ENCODE measurements around the gene DFFB.

Gene DFFB

DNA sequence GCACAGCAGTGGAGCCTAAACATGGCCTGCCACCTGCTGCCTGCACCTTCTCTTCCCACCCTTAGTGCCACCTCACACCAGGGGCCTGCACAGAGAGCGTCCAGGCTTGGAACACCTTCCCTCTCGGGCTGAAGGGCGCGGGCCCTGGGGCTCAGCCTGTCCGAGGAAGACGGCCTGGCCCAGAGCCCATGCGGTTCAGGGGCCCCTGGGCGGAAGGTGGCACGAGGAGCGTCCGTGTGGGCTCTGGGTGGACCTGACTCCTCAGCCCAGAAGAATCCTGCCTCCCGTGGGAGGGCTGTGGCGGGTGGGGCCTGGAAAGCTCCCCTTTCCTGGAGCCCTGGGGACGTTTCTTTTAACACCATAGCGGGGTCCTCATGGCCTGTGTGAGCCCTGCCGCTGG is 19.4 kb downstream of the DFFB start:
- DNase-seq = no peak

DNA sequence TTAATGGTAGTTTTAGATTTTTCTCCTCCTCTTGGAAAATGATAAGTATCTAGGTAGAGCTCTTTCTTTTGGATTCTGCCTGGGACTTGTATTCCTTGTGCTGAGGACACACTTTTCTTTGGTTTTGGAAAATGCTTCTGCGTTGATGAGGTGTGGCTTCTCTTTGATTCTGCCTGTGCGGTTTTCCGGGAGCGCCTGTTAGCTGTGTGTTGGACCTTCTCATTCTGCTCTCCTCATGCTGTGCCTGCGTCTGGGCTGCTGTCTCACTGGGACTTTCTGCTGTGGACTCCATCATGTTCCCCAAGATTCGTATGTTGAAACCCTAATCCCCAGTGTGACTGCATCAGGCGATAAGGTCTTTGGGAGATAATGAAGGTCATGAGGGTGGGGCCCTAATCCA is 21.8 kb downstream of the DFFB start:
- DNase-seq = no peak

DNA sequence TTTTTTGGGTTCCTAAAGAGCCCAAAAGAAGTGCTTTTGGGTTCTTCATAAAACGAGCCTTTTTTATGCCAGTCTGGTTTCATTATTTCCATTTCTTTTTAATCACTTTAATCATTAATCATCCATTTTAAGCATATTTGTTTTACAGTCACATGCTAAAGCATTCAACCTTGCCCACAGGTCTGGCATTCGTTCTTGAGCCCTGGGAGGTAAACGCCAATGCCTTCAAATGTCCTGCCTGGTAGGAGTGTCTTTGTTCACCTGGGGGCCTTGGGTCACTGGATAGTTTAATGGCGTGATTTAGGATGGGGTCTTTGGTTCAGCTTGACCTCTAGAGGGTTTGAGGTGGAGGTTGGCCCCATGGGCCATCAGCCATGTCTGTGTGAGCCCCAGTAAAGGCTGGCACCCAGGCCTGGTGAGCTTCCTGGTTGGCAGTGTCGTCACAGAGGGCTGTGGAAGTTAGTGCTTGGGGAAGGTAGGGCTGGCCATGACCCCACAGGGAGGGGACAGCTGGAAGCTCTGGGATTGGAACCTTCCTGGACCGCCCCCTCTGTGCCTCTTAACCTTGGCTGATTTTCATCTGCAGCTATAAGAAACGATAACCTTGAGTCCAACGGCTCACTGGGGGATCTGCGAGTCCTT is 22.6 kb downstream of the DFFB start:
- no peak for DNase-seq

DNA sequence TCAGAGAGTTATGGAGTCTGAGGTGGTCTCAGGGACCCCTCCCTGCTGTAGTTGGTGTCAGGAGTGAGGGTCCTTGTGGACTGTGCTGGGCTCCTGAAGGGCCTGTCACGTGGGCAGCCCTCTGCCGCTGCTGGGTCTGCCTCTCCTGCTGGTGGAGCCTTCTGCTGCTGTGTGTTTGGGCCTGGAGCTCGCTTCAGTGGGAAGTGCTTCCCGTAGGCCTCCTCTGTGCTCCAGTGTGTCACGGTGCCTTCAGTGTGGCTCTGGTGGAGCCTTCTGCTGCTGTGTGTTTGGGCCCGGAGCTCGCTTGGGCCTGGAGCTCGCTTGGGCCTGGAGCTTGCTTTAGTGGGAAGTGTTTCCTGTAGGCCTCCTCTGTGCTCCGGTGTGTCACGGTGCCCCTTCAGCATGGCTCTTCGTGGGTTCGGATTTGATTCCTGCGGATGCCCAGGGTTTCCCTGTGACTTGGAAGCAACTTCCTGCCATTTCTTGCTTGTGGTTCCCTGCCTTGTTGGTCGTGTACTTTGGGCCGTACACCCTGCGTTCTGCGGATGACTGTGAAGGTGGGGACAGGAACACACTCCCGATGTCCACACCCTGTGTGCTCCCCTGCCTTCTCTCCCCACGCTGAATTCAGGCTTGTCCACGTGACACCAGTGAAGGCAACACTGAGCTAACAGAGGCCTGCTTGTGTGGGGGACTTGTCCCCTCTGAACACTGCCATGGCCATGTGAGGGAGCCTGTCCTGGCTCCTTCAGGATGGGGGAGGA is 23.3 kb downstream of the DFFB start:
- no peak for DNase-seq

DNA sequence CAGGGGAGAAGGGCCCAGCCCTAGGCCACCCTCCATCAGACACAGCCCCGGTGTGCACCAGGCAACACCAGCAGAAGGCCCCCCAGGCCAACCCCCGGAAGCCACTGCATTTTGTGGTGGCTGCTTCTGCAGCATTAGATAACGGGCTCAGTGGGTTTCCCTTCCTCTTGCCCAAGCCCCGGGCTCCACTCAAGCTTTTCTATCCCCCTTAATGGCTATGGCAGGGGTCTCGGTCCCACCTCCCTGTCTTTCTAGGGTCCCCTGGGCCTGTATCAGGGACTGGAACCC is 23.9 kb downstream of the DFFB start:
- DNase-seq = no peak

DNA sequence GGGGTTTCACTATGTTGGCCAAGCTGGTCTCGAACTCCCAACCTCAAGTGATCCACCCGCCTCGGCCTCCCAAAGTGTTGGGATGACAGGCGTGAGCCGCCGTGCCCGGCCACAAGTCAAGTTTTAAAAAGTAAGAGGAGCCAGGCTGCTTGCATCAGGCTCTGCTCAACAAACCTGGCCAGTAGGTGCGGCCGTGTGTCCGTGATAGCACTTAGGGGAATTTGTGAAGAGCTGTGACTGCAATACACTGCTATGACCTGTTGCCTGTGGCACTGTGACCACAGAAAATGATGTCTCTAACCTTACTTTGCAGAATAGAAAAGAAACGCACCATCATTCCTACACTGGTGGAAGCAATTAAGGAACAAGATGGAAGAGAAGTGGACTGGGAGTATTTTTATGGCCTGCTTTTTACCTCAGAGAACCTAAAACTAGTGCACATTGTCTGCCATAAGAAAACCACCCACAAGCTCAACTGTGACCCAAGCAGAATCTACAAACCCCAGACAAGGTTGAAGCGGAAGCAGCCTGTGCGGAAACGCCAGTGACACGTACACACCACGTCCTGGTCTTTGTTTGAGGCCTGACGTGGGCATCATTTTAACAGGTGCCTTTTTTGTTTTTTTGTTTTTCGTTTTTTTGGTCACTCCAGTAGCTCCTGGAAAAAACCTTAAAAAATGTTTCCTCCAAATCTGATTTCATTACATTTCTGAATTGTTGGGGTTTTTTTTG is 26.1 kb downstream of the DFFB start:
- DNase-seq = no peak

DNA sequence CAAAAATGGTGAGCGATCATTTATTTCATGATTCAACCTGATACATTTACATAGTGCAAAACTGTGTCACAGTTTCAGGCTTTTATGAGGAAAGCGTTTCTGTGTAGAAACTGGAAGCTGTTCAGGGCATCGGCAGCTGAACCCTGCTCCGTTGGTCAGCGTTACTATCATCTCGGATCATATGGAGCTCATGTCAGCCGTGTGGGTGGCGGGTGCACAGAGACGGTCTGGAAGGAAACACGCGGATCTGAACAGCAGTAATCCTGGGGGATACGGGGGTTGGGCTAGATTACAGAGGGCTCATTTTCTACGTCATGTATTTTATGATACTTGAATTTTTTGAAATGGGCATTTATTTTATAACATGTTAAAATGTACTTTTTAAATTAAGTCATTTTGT is 27.7 kb downstream of the DFFB start:
- no peak for DNase-seq

DNA sequence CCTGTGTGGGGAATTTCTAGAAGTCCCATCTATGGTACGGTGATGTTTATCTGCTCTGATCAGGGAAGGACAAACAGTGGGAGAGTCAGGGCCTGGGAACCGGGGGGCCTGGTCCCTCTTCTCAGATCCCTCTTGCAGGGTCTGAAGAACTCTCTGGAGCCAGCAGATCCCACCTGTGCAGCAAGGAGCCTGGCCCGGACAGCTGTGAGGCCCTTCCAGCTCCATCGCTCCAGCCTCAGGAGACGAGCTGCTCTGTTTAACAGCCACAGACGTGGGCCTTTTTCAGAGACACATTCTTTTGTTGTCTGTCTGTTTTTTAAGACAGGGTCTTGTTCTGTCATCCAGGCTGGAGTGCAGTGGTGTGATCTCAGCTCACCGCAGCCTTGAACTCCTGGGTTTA is 28.3 kb downstream of the DFFB start:
- DNase-seq = no peak

DNA sequence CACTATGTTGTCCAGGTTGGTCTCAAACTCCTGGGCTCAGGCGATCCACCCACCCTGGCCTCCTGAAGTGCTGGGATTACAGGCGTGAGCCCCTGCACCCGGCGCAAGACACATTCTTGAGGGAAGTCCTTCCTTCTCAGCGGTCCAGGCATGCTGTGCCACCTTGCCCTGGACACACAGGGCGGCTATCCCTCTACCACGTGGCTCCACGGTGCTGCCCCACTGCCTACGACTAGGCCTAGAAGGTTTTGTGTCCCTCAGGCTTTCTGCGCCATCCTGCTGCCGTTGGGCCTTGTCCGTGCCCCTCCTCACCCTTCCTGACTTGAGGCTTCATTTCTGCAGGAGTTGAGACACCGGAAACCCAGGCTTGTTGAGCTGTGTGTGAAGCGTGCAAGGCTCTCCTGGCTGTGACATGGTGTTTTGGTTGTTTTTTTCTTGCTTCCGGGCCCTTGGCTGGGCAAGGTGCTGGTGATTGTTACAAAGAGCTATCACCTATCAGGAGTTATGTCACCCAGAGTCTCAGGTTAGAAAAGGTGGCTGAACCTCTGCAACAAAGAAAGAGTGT is 28.9 kb downstream of the DFFB start:
- DNase-seq = no peak

DNA sequence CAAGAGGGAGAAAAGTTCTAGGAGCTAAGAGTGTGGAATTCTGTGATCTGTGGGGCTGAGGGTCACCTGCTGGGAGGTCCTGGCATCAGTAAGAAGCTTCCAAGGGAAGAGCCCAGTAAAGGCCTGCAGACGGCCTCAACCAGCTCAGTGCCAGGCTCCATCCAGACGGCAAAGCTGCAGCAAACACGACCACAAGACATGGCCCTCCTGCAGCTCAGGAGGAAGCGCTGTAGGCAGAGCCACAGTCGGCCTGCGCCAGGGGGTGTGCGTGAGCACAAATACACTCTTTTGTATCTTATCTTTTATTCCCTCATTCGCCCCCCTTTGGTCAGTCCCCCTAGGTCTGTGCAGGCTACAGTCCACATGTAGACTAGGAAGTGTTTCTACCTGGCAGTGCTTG is 29.4 kb downstream of the DFFB start:
- no peak for DNase-seq

DNA sequence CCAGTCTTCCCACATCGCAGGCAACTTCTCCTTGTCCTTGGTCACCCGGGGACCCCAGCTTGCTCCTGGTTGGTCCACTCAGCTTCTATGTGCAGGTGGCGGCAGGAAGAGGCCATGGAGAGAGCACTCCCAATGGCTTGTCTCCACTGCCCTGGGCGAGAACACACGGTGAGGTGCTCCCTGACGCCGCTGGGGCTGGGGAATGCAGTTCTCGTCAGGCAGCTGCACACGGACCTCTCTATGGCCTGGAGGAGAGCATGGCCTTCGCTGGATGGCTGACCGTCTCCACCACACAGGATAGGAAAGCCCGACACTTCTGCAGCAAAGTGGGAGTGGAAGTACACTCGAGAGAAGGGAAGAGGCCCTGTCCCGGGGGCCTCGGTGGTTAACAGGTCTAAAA is 31.0 kb downstream of the DFFB start:
- no peak for DNase-seq

DNA sequence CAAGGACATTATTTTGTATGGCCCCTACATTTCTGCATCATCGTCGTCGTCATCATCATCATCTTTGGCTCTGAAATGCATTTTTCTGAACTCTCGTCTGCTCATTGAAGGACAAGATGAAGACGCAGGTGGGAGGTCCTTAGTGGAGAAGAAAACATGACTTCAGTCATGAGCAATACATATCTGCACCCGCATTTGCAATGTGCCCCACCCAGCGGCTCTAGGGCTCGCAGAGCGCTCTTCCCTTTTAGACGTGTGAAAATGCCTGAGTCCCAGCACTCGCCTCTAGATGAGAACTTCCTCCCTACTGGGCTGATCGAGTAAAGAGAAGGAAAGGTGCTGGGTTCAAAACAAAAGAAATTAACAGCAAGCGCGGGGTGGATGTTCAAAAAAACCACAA is 32.7 kb downstream of the DFFB start:
- no peak for DNase-seq

DNA sequence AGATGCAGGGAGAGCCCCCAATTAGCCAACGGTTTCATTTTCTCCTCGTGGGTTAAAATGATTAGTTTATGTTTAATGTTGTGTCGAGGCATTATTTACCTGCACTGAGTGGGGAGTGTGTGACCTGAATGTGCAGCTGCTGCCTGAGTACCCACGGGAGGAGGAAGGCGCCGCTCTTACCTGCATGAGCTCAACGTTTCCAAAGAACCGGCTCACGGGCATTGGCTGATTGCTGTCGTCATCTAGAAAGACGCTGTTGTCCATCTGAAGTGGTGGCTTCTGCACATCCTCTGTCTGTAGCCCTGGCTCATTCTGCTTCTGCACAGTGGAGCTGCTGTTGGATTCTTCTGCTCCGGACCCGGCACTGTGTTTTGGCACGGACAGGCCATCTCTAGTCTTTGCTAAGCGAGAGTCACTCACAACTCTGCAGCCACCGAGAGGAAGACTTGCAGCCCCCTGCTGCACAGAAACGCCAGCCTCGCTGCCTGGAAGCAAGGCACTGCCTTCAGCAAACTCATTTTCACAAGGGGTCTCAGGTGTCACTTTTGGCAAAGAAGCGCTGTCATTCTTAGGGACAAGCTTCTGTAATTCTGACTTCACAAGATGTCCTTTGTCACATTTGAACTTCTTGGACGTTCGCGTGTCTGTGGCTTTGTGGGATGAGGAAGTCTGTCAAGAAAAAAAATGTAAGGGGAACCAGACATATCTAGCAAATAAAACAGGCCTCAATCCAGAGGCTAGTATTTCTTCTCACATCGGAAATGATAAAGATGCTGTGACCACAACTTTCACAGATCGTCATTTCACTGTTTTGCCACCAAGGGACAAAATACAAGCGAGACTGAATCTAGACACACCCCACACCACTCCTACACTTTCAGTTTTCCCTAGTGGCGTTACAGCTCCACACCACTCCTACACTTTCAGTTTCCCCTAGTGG is 33.4 kb downstream of the DFFB start:
- DNase-seq = no peak

DNA sequence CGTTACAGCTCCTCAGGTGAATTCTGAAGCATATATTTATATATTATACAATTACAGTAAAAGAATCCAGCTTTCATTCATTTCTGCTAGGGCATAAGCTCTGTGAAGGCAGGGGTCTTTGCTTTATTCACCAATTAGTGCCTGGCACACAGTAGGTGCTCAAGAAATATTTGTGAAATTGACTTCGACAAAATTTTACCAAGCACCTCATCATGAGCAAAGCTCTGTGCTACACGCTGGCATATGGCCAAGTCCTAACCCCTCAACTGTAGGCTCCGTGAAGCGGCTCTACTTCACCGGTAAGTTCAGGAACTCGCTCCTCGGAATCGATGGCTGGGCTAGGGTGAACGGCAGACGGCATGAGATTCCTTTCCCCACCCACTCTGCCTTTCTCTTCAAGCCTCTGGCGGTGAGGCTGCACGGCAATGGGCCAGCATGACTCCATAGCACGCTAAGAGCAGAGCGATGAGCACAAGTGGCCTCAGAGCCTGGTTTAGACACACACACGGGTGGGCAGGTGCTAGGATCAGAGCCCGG is 34.1 kb downstream of the DFFB start:
- DNase-seq = no peak

DNA sequence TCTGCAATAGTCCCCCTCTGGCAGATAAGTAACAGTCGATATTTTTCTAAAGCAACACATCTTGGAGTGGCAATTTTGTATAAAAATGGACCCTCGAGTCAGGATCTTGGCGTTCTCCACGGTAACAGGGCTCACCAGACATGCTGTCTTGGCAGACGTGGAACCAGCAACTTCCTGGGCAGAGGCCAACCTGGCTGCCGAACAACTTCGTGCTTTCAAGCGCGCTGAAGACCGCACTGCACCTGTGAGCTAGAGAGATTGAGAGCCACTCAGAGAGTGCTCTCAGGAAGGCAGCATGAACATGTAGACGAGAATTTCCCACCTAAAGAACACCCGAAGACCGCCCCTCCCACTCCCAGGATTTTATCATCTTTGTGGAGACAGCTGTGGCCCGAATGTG is 35.5 kb downstream of the DFFB start:
- DNase-seq = no peak

DNA sequence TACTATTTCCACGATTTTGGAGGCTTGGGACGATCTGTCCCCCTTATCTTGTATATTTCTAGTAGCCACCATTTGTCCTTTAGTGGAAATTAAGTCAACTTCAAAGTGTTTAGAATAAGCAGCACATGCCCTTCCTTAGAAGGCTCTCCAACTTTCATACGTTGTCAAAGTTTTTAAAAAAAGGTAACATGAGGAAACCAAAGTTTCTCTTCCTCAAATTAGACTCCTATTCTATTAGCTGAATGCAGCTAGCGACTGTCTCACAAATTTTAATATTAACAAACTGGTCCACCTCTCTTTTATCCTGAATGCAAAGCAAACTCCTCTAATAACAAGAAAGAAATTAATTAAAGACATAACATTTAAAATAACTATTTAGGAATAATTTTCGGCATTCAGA is 35.9 kb downstream of the DFFB start:
- DNase-seq = no peak

DNA sequence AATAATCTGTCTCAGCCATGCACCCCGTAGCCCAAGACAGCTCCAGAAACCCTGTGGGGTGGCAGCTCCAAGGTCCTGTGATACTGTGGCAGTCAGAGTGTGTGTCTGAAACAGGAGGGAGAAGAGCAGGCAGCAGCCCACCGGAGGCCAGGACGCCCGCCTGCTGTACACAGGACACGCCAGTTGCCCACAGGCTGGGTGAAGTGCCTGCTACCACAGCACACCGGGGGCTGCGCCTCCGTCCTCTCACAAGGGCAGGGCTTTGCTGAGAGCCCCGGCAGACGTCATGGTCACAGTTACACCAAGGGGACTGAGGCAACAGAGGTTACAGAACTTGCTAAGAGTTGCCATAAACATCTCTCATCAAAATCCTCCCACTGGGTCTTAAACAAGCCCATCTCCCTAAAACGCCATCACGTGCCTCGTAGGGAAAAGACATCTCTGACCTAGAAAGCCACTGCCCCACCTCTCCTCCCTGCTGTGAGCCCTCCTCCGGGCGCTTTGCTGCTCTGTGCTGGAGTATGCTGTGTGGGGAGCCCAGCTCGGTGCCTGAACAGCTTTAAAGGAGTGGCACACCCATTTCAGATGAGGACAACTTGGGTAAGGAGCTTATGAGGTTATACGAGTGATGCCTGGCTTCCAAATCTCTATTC is 37.5 kb downstream of the DFFB start:
- no peak for DNase-seq

DNA sequence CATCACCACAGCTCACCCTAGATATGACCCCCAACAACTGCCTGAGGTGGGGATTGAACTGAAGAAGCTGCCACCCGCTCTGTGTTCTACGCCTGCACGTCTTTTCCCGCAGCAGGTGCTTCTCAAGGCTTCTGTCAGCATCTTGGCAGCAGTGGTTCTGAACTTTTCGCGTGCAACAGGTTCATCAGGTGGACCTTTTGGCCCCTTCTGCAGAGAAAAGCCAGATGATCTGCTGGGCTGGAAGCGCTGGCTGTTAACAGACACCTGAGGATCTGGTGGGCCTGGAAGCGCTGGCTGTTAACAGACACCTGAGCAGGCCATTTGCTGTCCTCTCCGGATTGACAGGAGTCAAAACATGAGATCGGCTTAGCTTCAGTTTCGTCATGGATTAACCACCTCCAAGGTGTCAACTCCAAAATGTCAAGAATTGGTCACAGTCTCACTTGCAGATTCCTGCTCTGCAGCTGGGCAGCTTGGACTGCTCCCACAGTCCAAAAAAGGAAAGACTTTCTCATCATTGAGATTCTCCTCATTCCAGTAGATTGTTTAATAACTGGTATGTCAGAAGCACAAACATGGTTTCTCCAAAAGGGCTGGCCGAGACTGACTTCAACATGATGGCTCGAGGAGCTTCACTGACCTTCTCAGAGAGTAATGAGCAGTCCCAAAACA is 38.1 kb downstream of the DFFB start:
- no peak for DNase-seq

DNA sequence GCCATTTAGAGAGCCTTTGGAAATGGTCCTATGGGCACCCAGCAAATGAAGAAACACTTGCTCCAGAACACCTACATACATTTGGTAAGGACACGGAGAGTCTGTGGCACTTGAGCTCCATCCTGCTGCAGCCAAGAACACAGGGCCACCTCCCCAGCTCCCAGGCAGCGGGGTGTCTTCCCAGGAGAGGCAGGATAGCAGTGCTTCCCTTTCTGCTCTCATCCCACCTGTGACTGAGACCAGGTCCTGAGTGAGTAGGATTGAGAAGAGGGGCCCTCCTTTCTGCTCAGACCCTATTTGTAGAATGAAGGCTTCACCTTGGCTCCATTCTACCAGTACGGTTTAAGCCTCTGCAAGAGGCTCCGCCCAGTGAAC is 38.7 kb downstream of the DFFB start:
- DNase-seq = no peak

DNA sequence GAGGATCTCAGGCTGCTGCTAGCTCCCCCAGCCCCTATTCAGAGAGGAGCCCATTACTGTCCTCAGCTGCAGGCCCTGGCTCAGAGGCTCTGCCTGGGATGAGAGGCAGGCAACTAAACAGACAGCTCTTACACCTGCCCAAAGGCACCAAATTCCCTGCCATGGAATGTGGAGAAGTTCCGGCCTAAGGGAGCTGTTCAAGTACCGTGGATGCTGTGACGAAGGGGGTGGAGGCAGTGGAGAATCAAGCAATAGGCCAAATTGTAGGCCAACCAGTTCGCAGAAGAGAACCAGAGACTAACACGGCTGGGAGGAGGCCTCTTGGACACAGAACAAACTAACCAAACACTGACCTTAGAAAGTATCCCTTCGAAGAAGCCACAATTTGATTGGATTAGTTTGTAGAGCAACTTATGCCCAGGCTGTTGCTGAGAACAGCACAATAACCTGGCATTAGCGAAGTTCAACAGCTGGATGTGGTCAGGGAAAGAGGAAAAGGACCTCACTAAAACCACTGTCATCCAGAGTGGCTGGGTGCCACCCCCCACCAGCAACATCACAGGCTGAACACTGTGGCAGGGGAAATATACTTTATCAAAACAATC is 39.2 kb downstream of the DFFB start:
- DNase-seq = no peak

DNA sequence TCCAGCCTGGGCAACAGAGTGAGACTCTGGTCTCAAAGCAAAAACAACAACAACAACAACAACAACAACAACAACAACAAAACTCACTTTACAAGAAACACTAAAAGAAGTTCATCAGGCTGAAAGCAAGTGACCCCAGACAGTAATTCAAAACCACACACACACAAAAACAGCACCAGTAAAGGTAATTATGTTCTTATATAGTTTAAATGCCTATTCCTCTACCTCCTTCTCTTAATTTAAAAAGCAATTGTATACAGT is 41.1 kb downstream of the DFFB start:
- DNase-seq = no peak
